Effector CD8-positive, alpha-beta T cell (primary cell): ENCODE data around the gene POLE.
A peak's percentile ranks its signal among the peaks of the same experiment; 100 is the strongest.
"Not testable (repeated sequence)": the region's sequence is repeated elsewhere in the genome, so short reads cannot be mapped to it uniquely, and the experiment has no call there.

Experiments used
- DNase-seq: peaks from one replicate; lab custom pipeline; 2025; lab: John Stamatoyannopoulos, UW

Gene POLE

DNA sequence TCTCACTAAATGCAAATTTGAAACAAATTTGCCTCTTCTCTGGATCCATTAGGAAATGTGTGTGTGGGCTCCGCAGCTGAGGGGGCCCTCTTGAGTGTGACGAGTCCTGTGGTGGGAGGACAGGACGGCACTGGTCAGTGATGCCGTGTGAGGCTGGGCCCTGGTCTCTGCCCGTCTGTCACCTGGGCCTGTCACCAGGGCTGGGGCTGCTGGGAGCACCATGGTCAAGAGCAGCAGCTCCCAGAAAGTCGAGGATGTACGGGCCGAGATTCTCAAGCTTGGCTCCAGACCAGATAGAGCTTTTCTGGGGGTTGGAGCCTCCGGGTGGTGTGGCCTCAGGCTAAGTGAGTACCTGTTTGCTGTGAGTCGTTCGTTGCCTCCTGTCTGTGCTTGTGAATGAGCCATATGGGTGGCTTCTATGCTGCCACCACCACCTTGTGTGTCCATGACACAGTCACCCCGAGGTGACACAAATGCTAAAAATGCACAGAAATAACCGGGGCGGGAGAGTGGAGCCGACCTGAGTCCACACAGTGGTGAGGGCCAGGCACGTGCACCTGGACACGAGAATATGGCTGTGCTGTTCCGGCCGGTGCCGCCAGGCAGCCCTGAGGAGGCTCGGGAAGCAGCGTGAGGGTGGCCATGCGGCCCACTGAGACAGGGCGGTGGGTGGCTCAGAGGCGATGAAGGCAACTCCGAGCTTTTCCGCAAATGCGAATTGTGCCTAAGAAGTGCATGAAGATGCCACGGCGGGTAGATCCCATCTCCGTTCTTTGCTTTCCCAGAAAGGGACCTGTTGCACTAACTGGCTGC, 32.2 kb upstream of the POLE start:
- DNase-seq = no peak

DNA sequence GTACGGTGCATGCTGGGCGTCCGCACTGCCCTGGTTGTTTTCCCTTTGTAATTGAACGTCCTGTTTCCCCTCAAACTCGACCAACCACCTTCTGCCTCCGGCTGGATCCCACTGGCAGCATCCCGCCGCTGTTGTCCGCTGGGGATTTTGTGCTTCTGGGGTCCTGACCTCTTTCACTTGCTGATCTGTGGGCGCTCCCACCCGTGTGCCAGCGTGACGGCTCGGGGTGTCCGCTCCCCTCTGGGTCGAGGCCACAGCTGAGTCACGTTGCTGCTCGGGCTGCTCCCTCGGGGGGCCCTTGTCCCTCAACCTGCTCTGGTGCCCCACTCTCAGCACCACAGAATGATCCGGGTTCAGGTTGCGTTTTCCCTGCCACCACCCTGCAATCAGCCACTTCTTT, 31.5 kb upstream of the POLE start:
- no peak for DNase-seq

DNA sequence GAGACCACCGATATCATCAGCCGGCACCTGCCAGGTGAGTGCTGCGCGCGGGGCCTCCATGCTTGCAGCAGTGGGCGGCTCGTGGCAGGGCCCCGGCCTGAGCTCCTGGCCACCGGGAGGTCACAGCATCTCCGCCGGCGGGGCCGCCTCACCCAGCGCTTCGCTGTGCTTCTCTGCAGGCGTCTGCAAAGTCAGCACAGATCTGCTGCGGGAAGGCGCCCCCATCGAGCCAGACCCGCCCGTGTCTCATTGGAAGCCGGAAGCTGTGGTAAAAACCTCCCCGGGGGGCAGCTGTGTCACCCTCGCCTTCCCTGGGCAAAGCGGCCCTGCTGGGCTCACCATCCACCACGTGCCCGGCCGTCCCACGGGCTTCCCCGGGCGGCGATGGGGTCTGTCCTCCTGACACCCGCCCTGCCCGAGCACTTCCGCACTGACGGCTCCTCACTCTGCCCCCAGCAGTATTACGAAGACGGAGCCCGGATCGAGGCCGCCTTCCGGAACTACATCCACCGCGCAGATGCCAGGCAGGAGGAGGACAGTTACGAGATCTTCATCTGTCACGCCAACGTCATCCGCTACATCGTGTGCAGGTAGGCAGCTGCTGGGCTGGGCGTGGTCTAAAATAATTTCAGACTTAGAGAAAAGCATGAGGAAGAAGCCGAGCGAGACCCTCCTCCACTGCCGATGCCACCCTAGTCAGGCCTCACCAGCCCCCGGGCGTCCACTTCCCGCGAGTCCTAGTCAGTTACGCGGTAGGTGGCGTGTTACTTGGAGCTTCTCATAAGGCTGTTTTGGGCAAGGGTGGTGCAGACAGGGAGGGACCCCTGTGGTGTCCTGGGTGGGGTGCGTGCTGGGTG, 30.6 kb upstream of the POLE start:
- no peak for DNase-seq

DNA sequence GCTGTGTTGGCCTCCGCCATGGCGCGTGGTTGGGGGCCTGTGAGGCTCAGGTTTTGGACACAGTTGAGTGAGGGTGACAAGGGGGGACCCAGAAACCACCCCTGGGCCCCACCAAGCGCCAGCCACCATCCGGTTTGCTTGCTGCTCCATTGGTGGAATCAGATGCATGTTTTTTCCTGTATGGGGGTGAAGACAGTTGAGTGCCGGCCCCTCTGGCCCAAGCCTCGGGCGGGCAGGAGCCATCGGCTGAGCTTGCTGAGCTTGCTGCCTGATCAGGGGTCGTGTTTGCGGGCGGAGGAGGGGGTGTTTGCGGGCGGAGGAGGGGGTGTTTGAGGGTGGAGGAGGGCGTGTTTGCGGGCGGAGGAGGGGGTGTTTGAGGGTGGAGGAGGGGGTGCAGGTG, 29.9 kb upstream of the POLE start:
- no peak for DNase-seq

DNA sequence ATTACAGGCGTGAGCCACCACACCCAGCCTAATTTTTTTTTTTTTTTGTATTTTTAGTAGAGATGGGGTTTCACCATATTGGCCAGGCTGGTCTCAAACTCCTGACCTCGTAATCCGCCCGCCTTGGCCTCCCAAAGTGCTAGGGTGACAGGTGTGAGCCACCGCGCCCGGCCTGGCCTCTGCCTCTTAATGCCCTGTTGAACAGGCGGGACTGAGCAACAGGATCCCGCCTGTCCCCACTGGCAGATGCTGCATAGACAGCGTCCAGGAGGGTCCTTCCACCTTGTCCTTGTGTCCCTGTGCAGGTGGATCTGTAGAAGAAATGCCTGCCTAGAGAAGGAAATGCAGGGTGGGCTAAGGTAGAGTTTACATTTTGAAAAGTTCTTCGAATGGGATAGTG, 29.2 kb upstream of the POLE start:
- DNase-seq = no peak

DNA sequence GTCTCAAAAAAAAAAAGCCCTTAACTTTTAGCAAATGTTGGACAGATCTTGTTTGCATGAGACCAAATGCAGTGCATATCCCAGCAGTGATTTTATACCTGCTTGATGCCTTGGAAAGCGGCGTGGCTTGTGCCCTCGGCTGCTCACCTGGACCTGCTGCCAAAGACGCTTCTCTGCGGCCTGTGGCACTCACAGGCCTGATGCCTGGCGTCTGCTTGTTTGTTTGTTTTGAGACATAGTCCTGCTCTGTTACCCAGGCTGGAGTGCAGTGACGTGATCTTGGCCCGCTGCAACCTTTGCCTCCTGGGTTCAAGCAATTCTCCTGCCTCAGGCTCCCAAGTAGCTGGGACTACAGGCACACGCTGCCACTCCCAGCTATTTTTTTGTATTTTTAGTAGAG, 28.7 kb upstream of the POLE start:
- no peak for DNase-seq

DNA sequence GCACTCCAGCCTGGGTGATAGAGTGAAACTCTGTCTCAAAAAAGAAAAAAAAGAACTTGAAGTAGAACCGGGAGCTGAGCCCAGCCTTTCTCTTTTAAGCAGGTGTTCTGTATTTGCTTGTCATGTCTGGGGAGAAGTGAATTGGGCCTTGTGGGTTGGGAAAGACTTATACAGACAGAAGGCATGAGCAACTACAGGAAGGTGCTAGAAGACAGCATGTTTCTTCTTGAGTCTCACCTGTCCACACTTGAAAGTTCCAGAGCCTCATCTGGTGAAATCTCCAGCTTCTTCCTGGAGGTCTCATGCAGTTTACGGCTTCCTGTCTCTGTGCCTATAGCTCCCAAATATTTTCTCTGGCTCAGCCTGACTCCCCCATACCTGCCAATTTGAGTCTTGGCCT, 26.0 kb upstream of the POLE start:
- no peak for DNase-seq

DNA sequence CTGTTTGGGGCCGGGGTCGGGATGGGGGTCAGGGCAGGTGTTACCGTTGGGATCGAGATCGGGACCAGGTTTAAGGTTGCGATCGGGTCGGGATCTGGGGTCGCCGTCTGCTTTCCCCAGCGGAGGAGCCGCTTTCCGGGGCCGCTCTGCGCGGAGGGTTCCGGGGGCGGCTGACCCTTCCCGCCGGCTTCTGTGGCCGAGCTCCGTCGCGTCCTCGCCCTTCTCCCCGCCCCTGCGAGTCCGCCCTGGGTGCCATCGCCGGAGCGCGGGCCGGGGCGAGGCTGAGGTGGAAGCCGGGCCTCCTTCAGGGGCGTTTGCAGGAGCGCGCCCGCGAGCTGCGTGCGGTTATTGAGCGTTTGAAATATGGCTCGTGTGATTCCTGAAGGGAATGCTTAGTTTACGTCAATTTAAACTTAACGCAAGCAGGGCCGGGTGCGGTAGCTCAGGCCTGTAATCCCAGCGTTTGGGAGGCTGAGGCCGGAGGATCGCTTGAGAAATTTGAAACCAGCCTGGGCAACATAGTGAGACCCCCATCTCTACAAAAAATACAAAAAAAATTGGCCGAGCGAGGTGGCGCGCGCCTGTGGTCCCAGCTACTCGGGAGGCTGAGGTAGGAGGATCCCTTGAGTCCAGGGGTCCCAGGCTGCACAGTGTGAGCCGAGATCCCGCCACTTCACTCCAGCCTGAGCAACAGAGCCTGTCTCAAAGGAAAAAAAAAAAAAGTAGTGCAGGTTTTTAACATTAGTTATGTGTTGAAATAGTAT, 24.1 kb upstream of the POLE start:
- no peak for DNase-seq

DNA sequence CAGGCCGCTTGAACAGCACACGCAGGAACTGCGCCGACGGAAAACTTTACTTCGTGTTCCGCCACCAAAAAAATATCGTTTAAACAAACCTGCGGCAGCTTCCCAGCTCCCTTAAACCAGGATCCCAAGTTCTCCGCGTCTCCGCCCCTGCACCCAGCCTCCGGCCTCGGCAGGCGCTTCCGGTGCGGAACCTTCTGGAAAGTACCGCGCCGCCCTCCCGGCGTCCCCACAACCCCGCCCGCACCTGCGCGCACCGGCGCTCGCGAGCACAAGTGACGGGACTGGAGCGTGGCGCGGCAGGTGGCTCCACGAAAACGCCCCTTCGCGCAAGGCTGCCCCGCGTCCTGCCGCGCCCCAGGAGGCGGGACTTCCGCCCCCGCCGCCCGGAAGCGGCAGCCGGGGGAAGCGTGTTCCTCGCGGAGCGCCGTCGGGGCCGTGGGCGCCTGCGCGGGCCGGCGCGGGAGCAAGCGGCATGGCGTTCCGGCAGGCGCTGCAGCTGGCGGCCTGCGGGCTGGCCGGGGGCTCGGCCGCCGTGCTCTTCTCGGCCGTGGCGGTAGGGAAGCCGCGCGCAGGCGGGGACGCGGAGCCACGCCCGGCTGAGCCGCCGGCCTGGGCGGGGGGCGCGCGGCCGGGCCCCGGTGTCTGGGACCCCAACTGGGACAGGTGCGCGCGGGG, 23.4 kb upstream of the POLE start, which contains the start of gene PGAM5:
PGAM5 (plus strand) TSS at position 438 of the 675 bp plus-strand sequence; CDS start at position 473, 35 bp downstream.
- peak; percentile 87 for DNase-seq

DNA sequence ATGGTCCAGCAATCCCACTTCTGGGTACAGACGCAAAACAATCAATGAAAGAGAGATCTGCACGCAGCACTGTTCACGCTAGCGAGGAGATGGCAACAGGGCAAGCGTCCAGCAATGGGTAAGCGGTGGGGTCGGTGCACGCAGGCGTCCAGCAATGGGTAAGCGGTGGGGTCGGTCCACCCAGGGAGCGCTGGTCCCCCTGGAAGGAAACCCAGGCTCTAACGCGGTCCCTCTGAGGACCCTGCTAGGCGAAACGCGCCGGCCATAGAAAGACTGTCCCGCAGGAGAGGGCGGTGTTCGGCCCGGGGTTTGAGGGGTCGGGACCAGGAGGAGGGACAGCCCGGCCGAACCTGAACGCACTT, 22.9 kb upstream of the POLE start:
- no peak for DNase-seq

DNA sequence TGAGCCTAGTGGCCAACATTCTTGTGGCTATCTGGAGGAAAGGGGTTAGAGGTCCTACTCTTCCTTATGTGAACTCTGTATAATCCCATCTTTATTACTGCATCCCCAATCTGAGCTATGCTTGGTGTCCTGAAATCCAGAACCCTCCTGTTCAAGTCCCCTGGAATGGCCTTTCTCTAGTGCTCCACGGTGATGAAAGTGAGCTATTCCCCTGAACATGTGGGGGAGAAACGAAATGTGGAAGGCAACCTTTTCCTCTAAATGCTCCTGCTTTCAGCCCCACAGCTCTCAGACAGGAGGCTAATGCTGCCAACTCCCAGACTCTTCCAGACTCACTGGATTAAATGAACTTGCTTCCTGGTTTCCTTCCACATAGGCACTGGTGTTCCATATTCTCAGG, 21.0 kb upstream of the POLE start:
- no peak for DNase-seq

DNA sequence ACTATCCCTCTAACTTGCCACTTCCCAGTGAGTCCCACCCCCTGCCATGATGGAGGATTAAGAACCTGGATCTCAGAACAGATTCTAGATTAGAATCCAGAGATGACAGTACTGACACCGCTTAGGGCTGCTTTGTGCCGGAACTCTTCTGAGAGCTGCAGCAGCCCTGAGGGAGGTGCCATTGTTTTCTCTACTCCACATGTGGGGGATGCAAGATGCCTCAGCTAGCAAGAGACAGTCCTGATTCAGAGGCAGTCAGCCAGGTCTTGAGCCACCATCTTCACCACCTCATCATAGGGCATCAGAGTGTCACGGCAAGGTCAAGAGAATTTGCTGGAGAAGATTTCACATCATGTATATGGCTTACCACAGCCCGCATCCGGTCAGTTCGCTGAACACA, 20.1 kb upstream of the POLE start:
- no peak for DNase-seq

DNA sequence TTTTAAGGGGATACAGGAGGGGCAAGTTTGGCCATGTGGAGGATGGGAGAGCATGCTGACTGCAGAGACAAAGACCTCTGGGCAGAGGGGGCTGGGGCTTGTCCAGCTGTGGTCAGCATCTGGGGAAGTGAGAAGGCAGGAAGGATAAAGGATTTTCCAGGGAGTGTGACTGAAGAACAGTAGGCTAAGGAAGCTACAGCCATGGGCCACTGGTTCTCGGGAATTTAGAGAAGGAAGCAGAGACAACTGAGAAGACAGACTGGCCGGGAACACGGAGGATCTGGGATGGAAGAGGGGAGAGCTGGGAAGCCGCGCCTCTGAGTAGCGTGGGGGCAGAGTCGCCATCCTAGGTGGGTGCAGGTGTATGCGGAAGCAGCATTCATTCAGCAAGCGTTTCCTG, 16.5 kb upstream of the POLE start:
- DNase-seq = no peak

DNA sequence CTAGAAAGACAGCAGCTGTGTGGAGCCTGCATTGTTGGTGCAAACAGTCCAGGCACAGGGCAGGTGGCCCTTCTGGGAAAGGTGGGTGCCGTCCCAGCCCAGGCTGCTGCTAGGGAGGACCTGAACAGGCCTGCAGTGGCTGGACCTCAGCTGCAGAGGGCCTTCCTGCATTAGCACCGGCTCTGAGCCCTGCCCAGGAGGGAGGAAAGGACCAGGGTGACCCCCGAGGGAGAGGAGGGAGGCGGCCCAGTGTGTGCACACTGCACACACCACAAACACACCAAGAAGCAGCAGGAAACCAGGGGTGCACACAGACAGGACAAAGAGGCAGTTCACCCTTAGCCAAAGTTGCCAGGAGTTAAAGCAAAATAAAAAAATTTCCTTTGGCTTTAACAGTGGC, 15.5 kb upstream of the POLE start:
- DNase-seq = no peak

DNA sequence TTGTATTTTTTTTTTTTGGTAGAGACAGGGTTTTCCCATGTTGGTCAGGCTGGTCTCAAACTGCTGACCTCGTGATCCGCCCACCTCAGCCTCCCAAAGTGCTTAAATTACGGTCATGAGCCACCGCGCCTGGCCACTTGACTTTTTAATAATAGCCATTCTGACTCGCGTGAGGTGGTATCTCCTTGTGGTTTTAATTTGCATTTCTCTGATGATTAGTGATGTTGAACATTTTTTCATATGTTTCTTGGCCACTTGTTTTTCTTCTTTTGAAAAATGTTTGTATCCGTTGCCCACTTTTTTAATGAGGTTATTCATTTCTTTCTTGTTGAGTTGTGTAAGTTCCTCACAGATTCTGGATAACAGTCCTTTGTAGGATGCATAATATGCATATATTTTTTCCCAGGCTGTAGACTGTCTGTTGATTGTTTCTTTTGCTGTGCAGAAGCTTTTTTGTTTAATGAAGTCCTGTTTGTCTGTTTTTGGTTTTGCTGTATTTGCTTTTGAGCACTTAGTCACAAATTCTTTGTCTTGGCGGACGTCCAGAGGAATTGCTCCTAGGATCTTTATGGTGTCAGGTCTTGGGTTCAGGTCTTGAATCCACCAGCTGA, 13.2 kb upstream of the POLE start:
- no peak for DNase-seq

DNA sequence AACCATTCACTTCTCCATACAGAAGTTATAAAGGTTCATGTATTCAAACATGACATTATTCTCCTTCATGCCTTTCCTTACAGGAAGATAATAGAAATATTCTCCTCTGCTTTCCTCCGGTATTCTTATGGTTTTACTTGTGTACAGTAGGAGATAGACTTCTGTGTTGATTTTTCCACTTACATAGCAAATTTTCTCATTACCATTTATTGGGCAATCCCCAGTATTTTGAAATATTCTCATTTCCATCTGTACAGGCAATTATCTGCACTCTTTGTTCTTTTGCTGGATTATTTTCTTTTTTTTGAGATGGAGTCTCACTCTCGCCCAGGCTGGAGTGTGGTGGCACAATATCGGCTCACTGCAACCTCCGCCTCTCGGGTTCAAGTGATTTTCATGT, 11.2 kb upstream of the POLE start:
- no peak for DNase-seq

DNA sequence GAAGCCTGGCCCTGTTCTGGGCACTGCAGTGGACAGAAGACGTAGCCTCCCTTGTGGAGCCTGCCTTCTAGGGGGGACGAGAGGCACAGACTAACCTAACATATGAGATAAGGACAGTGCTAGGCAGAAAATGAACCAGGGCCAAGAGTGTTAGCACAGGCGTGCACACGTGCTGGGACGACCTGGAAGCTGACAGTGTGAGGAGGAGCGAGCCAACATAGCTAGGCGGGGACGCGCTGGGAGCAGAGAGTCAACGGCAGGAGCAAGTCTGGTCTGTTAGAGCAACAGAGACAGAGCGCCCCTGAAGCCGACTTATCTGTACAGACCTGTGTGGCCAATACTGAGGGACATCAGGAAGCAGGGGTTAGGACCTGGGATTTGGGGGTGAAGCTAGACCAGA, 8.3 kb upstream of the POLE start:
- DNase-seq = no peak

DNA sequence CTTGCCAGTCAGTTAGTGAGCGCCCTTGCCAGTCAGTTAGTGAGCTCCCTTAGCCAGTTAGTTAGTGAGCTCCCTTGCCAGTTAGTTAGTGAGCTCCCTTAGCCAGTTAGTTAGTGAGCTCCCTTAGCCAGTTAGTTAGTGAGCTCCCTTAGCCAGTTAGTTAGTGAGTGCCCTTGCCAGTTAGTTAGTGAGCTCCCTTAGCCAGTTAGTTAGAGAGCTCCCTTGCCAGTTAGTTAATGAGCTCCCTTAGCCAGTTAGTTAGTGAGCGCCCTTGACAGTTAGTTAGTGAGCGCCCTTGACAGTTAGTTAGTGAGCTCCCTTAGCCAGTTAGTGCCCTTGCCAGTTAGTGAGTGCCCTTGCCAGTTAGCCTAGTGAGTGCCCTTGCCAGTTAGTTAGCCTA, 7.7 kb upstream of the POLE start:
- not testable (repeated sequence) for DNase-seq

DNA sequence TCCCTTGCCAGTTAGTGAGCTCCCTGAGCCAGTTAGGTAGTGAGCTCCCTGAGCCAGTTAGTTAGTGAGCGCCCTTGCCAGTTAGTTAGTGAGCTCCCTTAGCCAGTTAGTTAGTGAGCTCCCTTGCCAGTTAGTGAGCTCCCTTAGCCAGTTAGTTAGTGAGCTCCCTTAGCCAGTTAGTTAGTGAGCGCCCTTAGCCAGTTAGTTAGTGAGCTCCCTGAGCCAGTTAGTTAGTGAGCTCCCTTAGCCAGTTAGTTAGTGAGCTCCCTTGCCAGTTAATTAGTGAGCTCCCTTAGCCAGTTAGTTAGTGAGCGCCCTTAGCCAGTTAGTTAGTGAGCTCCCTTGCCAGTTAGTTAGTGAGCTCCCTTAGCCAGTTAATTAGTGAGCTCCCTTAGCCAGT, 4.9 kb upstream of the POLE start:
- not testable (repeated sequence) for DNase-seq

DNA sequence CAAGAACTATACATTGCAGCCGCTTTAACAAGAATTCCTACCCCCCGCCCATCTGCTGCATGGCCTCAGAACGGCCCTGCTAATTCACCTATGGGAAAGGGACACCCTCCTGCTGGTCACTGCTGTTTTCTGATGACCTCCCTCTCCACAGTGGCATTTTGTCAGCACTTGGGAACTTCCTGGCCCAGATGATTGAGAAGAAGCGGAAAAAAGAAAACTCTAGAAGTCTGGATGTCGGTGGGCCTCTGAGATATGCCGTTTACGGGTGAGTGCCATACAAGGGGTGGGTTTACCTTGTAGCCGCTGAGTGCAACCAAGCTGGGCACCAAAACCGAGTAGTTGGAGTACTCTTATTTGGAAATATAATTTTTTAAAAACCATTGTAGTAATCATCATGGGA, 3.0 kb upstream of the POLE start:
- DNase-seq = no peak

DNA sequence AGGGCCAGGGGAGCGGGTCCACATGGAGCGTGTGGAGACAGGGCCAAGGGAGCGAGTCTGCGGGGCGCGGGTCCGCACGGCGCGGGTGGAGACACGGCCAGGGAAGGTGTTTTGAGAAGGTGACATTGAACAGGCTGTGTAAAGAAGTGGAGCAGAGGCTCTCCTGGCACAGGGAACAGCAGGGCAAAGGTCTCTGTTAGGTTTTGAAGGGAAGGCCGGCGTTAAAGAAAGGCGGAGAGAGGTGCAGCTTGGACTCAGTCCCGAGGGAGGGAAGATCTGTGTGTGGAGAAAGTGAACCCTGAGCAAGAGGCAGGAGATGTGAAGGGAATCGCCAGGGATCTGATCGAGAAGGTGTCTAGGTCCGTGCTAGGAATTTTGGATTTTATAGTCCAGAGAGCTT, 2.1 kb upstream of the POLE start:
- DNase-seq = no peak

DNA sequence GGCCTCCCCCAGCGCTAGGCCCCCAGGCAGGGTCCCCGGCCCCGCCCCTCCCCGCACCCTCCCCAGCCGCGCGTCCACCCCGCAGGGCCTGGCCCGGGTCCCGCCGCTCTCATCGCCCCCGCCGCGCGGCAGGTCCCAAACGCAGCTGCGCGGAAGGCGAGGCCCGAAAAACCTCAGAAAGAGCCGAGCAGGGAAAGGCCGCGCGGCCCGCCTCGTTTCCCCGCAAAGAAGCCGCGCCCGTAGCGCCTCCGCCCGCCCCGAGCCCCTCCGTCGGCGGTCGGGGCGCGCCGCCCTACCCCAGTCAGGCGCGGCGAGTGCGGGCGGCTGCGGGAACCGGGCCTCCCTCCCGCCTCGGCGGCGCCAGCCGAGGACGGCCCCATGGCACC, 324 bp downstream of the POLE start:
- no peak for DNase-seq
